HepG2 (cell line): ENCODE data around the gene KRT36. TPM values are rescaled to one million over a fixed set of nuclear protein-coding genes. Genes with fewer than 3 reads are reported as not detected.

Source experiments
- RERE ChIP-seq: IDR thresholded peaks from 2 replicates; pipeline ENCODE4 v1.6.1; 2016; ENCODE audit warnings: low read depth, missing genetic modification reagents, missing compliant biosample characterization
- ZNF160 ChIP-seq: sonication (generic); formaldehyde crosslinking; IDR thresholded peaks from 2 replicates; pipeline ENCODE4 v1.8.0; 2022; ENCODE audit warnings: mild to moderate bottlenecking, inconsistent platforms, missing genetic modification reagents
- ZNF619 ChIP-seq: sonication (generic); formaldehyde crosslinking; IDR thresholded peaks from 2 replicates; pipeline ENCODE4 v1.4.0; 2020; ENCODE audit warnings: mild to moderate bottlenecking, missing genetic modification reagents
- polyA plus RNA-seq, 8 experiments: library from polyadenylated mRNA; depleted of rRNA in 3 of 8; stranded (reverse) in 7 of 8; unstranded in 1 of 8; fragments of >200 nt; fragmentation: Illumina TruSeq in 4 of 8; extraction: Trizol in 4 of 8; gene quantifications; 2 replicates each; pipeline versions ENCODE4 v1.2.1 to v1.2.3, GENCODE V29; 2011 to 2016; ENCODE audit warnings: low read depth in 4 of 8, missing spikeins in 1 of 8, mixed read lengths in 1 of 8; ENCODE audit not compliant: insufficient read depth in 1 of 8
- total RNA-seq, 5 experiments: library from RNA; depleted of rRNA; stranded (reverse); fragments of >200 nt; fragmentation: Illumina TruSeq; extraction: Trizol; gene quantifications; 2 replicates each; pipeline ENCODE4 v1.2.3, GENCODE V29; 2016; ENCODE audit warnings: low read depth in 1 of 5
- TF ChIP-seq, protein P1 (sequence below): sonication (generic); formaldehyde crosslinking; IDR thresholded peaks from 2 replicates; pipeline ENCODE4 v1.5.1; 2020; ENCODE audit warnings: missing genetic modification reagents, mild to moderate bottlenecking, borderline replicate concordance
- TF ChIP-seq, protein P2 (sequence below): fragments of 450-650 bp; IDR thresholded peaks from 2 replicates; pipeline ENCODE4 v1.6.1; 2017

KRT36 gene
- total and polyA plus RNA-seq, 2 of the 13 experiments (the other 11 are each of a cell fraction or from before 2014, with no cell fraction given), result not detected

- TF ChIP-seq, protein P1, sequence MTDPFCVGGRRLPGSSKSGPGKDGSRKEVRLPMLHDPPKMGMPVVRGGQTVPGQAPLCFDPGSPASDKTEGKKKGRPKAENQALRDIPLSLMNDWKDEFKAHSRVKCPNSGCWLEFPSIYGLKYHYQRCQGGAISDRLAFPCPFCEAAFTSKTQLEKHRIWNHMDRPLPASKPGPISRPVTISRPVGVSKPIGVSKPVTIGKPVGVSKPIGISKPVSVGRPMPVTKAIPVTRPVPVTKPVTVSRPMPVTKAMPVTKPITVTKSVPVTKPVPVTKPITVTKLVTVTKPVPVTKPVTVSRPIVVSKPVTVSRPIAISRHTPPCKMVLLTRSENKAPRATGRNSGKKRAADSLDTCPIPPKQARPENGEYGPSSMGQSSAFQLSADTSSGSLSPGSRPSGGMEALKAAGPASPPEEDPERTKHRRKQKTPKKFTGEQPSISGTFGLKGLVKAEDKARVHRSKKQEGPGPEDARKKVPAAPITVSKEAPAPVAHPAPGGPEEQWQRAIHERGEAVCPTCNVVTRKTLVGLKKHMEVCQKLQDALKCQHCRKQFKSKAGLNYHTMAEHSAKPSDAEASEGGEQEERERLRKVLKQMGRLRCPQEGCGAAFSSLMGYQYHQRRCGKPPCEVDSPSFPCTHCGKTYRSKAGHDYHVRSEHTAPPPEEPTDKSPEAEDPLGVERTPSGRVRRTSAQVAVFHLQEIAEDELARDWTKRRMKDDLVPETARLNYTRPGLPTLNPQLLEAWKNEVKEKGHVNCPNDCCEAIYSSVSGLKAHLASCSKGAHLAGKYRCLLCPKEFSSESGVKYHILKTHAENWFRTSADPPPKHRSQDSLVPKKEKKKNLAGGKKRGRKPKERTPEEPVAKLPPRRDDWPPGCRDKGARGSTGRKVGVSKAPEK (CRISPR knock-in tag), result no peak
- no peak for TF ChIP-seq RERE (CRISPR knock-in tag)
- no peak for TF ChIP-seq ZNF160 (CRISPR knock-in tag)
- no peak for TF ChIP-seq ZNF619 (CRISPR knock-in tag)
- TF ChIP-seq, protein P2, sequence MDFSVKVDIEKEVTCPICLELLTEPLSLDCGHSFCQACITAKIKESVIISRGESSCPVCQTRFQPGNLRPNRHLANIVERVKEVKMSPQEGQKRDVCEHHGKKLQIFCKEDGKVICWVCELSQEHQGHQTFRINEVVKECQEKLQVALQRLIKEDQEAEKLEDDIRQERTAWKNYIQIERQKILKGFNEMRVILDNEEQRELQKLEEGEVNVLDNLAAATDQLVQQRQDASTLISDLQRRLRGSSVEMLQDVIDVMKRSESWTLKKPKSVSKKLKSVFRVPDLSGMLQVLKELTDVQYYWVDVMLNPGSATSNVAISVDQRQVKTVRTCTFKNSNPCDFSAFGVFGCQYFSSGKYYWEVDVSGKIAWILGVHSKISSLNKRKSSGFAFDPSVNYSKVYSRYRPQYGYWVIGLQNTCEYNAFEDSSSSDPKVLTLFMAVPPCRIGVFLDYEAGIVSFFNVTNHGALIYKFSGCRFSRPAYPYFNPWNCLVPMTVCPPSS, result no peak
These were observed 42.9 kb downstream of the KRT36 start (continued) for GRCh38 chr17:41446806-41447205.
